ENCODE measurements around the gene STK25.

DNA sequence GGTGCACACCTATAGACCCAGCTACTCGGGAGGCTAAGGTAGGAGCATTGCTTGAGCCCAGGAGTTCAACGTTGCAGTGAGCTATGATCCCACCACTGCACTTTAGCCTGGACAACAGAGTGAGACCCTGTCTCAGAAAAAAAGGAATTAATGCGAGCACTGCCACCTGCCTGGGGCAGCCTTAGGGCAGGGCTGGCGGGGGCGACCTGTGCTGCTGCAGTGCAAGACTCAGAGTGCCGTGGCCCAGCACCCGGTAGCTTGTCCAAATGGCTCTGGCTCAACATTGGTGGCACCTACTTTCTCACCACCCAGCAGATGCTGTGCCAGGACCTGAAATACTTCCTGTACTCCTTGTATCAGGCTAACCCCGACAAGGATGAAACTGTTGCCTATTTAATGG is 30.2 kb downstream of the STK25 start:
- TF ChIP-seq GATA3 (IDR thresholded peaks at IDR 0.05; ENCODE audit: low read depth, low read length) (no peak), GATA2 (IDR thresholded peaks at IDR 0.05; ENCODE audit: low read depth, low read length) (no peak)
